GM06990 (cell line): ENCODE measurements around the gene ATOH8.

Experiments
- DNase-seq: peaks from one replicate; pipeline ENCODE4 v3.0.0-alpha.2; 2011; ENCODE audit not compliant: insufficient read length; ENCODE audit errors: extremely low read depth
- H3K27me3 ChIP-seq: replicated peaks from 2 replicates; pipeline ENCODE4 v1.6.0; 2011; ENCODE audit warnings: low read length; ENCODE audit not compliant: control insufficient read depth, insufficient read depth
- H3K36me3 ChIP-seq: 2 replicates; pipeline ENCODE4 v1.5.1; 2011; ENCODE audit warnings: low read length; ENCODE audit not compliant: control insufficient read depth, insufficient read depth
- H3K4me3 ChIP-seq: replicated peaks from 2 replicates; pipeline ENCODE4 v1.5.1; 2011; ENCODE audit warnings: low read depth, mild to moderate bottlenecking, control low read depth, low read length
- CTCF ChIP-seq: IDR thresholded peaks from 2 replicates; pipeline ENCODE4 v1.5.1; 2011; ENCODE audit warnings: low read length, control low read depth, mild to moderate bottlenecking, inconsistent platforms; ENCODE audit not compliant: insufficient read depth, poor library complexity, severe bottlenecking

Gene ATOH8

GRCh38 chr2:85791704-85792565 is 38.1 kb downstream of the ATOH8 start:
- Histone ChIP-seq H3K27me3 (peaks cover 4% of the 10 kb centered on the region), H3K36me3 (no peaks in the 10 kb centered on the region), H3K4me3 (no peak overlapping the region)
- TF ChIP-seq CTCF = no peak
- DNase-seq = no peak

GRCh38 chr2:85792783-85793441 is 39.1 kb downstream of the ATOH8 start:
- no peak for TF ChIP-seq CTCF
- DNase-seq = no peak

GRCh38 chr2:85793584-85793983 is 39.8 kb downstream of the ATOH8 start:
- no peak for TF ChIP-seq CTCF
- H3K4me3 ChIP-seq = no peak overlapping the region
- no peak for DNase-seq
- no peaks in the 10 kb centered on the region for H3K36me3 ChIP-seq
- H3K27me3 ChIP-seq = peaks cover 4% of the 10 kb centered on the region

More at GRCh38 chr2:85792783-85793441, 39.1 kb downstream of the ATOH8 start:
- Histone ChIP-seq H3K4me3 (no peak overlapping the region), H3K36me3 (no peaks in the 10 kb centered on the region), H3K27me3 (peaks cover 4% of the 10 kb centered on the region)

GRCh38 chr2:85794038-85794441 is 40.2 kb downstream of the ATOH8 start:
- H3K27me3 ChIP-seq = peaks cover 4% of the 10 kb centered on the region

GRCh38 chr2:85794491-85795121 is 40.8 kb downstream of the ATOH8 start:
- no peak for TF ChIP-seq CTCF
- peaks cover 4% of the 10 kb centered on the region for H3K27me3 ChIP-seq
- no peaks in the 10 kb centered on the region for H3K36me3 ChIP-seq
- no peak for DNase-seq
- no peak overlapping the region for H3K4me3 ChIP-seq

More at GRCh38 chr2:85794038-85794441, 40.2 kb downstream of the ATOH8 start:
- no peak for DNase-seq
- Histone ChIP-seq H3K36me3 (no peaks in the 10 kb centered on the region), H3K4me3 (no peak overlapping the region)
- no peak for TF ChIP-seq CTCF
